ENCODE data around the gene ADAM11.
A peak's percentile ranks its signal among the peaks of the same experiment; 100 is the strongest.

The ADAM11 gene

GRCh38 chr17:44759086-44759915, 513 bp downstream of the ADAM11 start:
- no peak for DNase-seq

DNA sequence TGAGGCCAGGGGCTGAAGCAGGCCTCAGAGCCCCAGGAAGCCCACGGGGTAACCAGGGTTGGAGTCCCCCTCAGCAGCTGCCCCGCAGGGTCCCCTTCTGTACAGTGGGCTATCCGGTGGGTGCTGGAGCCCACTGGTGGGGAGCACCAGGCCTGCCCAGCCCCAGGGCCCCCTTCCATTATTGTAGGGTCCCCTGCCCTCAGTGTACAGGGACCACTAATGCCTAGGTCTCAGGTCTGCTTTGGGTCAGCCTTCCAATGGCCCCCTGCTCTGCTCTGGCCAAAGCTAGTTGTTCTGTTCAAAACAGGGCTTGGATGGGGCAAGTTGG, 1.1 kb downstream of the ADAM11 start:
- DNase-seq: no peak

- DNase-seq: no peak
Observed at GRCh38 chr17:44760474-44761308, 1.9 kb downstream of the ADAM11 start.

- no peak for DNase-seq
Observed at GRCh38 chr17:44761932-44762810, 3.4 kb downstream of the ADAM11 start.

GRCh38 chr17:44763170-44763569, 4.4 kb downstream of the ADAM11 start:
- DNase-seq: no peak

GRCh38 chr17:44765965-44766364, 7.2 kb downstream of the ADAM11 start:
- DNase-seq: no peak

DNA sequence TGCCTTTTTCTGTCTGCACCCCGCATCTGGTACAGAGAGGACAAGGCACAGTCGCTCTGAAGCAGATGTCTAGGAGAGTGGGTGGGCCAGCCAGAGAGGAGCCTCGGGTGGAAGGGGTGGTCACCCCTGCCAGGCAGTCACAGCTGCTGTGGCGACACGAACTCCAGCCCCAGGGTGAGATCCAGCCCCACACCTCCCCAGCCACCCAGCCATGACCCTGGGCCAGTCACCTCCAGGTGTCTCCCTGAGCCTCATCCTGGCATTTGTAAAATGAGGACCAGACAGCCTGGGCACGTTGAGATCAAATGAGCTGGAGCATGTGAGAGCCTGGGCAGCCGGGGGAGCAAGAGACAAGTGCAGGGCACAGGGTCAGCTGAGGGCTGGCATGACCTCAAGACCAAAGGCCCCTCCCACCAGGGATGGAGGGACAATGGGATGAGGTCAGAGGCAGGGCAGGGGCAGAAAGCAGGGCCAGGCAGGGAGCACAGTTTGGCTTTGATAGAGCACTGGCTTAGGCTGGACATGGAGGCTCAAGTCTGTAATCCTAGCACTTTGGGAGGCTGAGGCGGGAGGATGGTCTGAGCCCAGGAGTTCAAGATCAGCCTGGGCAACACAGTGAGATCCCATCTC, 7.7 kb downstream of the ADAM11 start:
- DNase-seq: no peak

GRCh38 chr17:44767493-44767892, 8.7 kb downstream of the ADAM11 start:
- no peak for DNase-seq

DNA sequence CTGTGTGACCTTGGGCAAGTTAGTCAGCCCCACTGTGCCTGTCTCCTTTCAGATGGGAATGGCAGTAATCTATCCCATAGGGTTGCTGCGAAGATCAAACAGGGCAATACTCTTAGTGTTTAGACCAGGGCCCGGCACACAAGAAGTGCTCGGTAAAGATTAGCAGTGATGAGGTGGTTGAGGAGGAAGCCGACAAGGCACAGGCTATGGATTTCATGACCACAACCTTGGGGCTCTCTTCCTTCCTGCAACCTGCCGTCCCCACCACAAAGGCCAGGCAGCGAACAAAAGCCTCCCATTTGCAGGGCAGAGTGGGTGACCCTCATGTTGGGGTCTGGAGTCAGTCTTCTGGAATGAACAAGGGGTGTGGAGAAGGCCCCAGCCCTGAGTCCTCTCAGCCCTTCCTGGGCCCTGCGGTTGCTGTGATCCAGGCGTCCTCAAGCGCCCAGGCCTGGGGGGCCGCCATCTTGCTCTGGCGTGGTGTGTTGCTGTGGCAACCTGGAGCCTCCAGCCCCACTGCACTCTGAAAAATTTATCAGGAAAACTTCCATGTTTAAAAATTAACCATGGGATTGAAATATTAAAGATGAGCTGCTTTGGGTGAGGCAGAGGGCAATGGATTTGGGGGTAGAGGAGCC, 9.8 kb downstream of the ADAM11 start:
- DNase-seq: no peak

GRCh38 chr17:44769230-44769629, 10.4 kb downstream of the ADAM11 start:
- no peak for DNase-seq

GRCh38 chr17:44769647-44770084, 10.9 kb downstream of the ADAM11 start:
- no peak for DNase-seq

GRCh38 chr17:44770166-44770925, 11.6 kb downstream of the ADAM11 start:
- no peak for DNase-seq

GRCh38 chr17:44772308-44773045, 13.7 kb downstream of the ADAM11 start:
- DNase-seq: no peak

GRCh38 chr17:44773140-44773539, 14.4 kb downstream of the ADAM11 start:
- DNase-seq: no peak

GRCh38 chr17:44774271-44775135, 15.7 kb downstream of the ADAM11 start:
- peak; percentile 72 for DNase-seq

GRCh38 chr17:44775136-44775837, 16.5 kb downstream of the ADAM11 start:
- DNase-seq: peak; percentile 98

GRCh38 chr17:44775838-44776621, 17.2 kb downstream of the ADAM11 start:
- DNase-seq: no peak

Measured in CD4-positive, alpha-beta T cell treated with Interferon gamma for 1 hour (primary cell).